Immature natural killer cell (primary cell): ENCODE measurements around the gene MED13L. TPM values are rescaled to one million over a fixed set of nuclear protein-coding genes. Genes with fewer than 3 reads are reported as not detected.

ENCODE experiments used
- DNase-seq, 3 donors: peaks; one replicate each; pipeline ENCODE4 v3.0.0; 2022; ENCODE audit warnings: mixed read lengths in 1 of 3
- H3K27ac Mint-ChIP-seq, 6 donors: one replicate each; pipeline ENCODE4 v1.8.0; 2020; ENCODE audit warnings: mixed read lengths in 6 of 6, mild to moderate bottlenecking in 5 of 6, inconsistent platforms in 4 of 6, moderate library complexity in 3 of 6
- H3K27me3 Mint-ChIP-seq, 3 donors: one replicate each; pipeline ENCODE4 v1.8.0; 2020 to 2021; ENCODE audit warnings: low read depth in 3 of 3, mild to moderate bottlenecking in 3 of 3, mixed read lengths in 3 of 3, moderate library complexity in 3 of 3, inconsistent platforms in 1 of 3
- H3K36me3 Mint-ChIP-seq, 3 donors: one replicate each; pipeline ENCODE4 v1.8.0; 2020; ENCODE audit warnings: mixed read lengths in 3 of 3, inconsistent platforms in 2 of 3, mild to moderate bottlenecking in 2 of 3
- H3K4me1 Mint-ChIP-seq, 2 donors: one replicate each; pipeline ENCODE4 v1.8.0; 2020; ENCODE audit warnings: inconsistent platforms in 2 of 2, mild to moderate bottlenecking in 2 of 2, mixed read lengths in 2 of 2, moderate library complexity in 1 of 2
- H3K4me3 Mint-ChIP-seq, 5 donors: one replicate each; pipeline ENCODE4 v1.8.0; 2020; ENCODE audit warnings: mild to moderate bottlenecking in 5 of 5, mixed read lengths in 5 of 5, inconsistent platforms in 3 of 5, moderate library complexity in 3 of 5
- H3K9me3 Mint-ChIP-seq, 6 donors: one replicate each; pipeline ENCODE4 v1.8.0; 2020; ENCODE audit warnings: mild to moderate bottlenecking in 6 of 6, mixed read lengths in 6 of 6, inconsistent platforms in 4 of 6, moderate library complexity in 3 of 6
- polyA plus RNA-seq, 3 donors: library from polyadenylated mRNA; unstranded; fragments of 300-500 nt; fragmentation: Illumina TruSeq; gene quantifications; one replicate each; pipeline ENCODE4 v1.2.3, GENCODE V29; 2021

The MED13L gene
- polyA plus RNA-seq, 3 donors from 2014 or later, result 2.3 to 10.3 (median 4.9) TPM

- H3K27me3 Mint-ChIP-seq, result peaks cover 0 to 3% (median 0%) of the 10 kb centered on the region in 3 donors
- H3K27ac Mint-ChIP-seq, result no peak overlapping the region
- peaks cover 31 to 68% (median 42%) of the 10 kb centered on the region in 3 donors for H3K36me3 Mint-ChIP-seq
- H3K4me1 Mint-ChIP-seq, result peaks cover under 1 to 6% of the 10 kb centered on the region in 2 donors
- no peak overlapping the region for H3K4me3 Mint-ChIP-seq
- DNase-seq, result no peak
- no peaks in the 10 kb centered on the region for H3K9me3 Mint-ChIP-seq
Observed at GRCh38 chr12:115966376-115966775, 311.1 kb downstream of the MED13L start.

DNA sequence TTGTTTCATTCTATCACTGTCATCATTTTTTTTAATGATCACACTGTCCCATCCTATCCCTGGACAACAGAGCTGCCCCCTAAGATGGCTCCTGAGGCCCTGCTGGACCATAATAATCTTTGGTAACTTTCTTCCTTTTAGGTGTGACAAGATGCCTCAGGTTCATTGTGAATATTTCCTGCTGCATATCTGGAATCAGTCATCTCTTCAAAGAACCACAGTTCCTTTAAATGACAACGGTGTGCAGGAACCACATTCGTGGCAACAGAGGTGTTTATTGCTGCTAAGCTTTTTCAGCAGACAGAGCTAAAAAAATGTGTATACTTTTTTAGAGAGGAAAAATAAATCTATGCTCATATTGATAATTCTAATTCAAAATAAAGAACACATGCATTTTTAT is 312.9 kb downstream of the MED13L start:
- Mint-ChIP-seq H3K4me1 (peaks cover 9 to 19% of the 10 kb centered on the region in 2 donors), H3K27ac (peak overlapping the region in 4 of 6 donors; percentile 53 to 66 (median 60)), H3K27me3 (peaks cover 0 to 3% (median 0%) of the 10 kb centered on the region in 3 donors), H3K9me3 (no peaks in the 10 kb centered on the region), H3K4me3 (no peak overlapping the region), H3K36me3 (peaks cover 32 to 67% (median 44%) of the 10 kb centered on the region in 3 donors)
- DNase-seq, result no peak

GRCh38 chr12:115964214-115964613 is 313.3 kb downstream of the MED13L start:
- peak overlapping the region in 3 of 6 donors; percentile 53 to 65 (median 56) for H3K27ac Mint-ChIP-seq
- H3K27me3 Mint-ChIP-seq, result peaks cover 0 to 5% (median 0%) of the 10 kb centered on the region in 3 donors
- H3K9me3 Mint-ChIP-seq, result no peaks in the 10 kb centered on the region
- H3K4me1 Mint-ChIP-seq, result peaks cover 9 to 19% of the 10 kb centered on the region in 2 donors
- no peak for DNase-seq
- H3K4me3 Mint-ChIP-seq, result no peak overlapping the region
- H3K36me3 Mint-ChIP-seq, result peaks cover 35 to 68% (median 47%) of the 10 kb centered on the region in 3 donors

DNA sequence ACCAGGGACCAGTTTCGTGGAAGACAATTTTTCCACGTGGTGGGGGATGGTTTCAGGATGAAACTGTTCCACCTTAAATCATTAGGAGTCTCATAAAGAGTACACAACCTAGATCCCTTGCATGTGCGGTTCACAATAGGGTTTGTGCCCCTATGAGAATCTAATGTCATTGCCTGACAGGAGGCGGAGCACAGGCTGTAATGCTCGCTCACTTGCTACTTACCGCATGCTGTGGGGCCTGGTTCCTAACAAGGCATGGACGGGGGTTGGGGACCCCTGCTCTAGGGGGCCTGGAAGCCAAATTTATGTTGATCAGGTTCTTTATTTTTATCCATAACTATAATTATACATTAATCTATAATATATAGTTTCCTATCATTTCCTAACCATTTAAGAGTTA is 315.3 kb downstream of the MED13L start:
- Mint-ChIP-seq H3K27me3 (peaks cover 0 to 4% (median 0%) of the 10 kb centered on the region in 3 donors), H3K9me3 (no peaks in the 10 kb centered on the region), H3K4me1 (peaks cover 9 to 17% of the 10 kb centered on the region in 2 donors), H3K4me3 (no peak overlapping the region), H3K36me3 (peaks cover 31 to 66% (median 43%) of the 10 kb centered on the region in 3 donors), H3K27ac (no peak overlapping the region)
- no peak for DNase-seq

GRCh38 chr12:115960868-115961802 is 316.4 kb downstream of the MED13L start:
- peak overlapping the region in 3 of 6 donors; percentile 17 to 45 (median 37) for H3K27ac Mint-ChIP-seq
- H3K4me3 Mint-ChIP-seq, result no peak overlapping the region
- no peaks in the 10 kb centered on the region for H3K9me3 Mint-ChIP-seq
- peaks cover 29 to 58% (median 41%) of the 10 kb centered on the region in 3 donors for H3K36me3 Mint-ChIP-seq
- DNase-seq, result peak; percentile 9 to 13 (median 9)
- H3K4me1 Mint-ChIP-seq, result peaks cover 9 to 15% of the 10 kb centered on the region in 2 donors
- peaks cover 0 to 3% (median 0%) of the 10 kb centered on the region in 3 donors for H3K27me3 Mint-ChIP-seq

- H3K4me1 Mint-ChIP-seq, result peaks cover 9 to 15% of the 10 kb centered on the region in 2 donors
- H3K27me3 Mint-ChIP-seq, result peaks cover 0 to 2% (median 0%) of the 10 kb centered on the region in 3 donors
- no peaks in the 10 kb centered on the region for H3K9me3 Mint-ChIP-seq
- no peak overlapping the region for H3K4me3 Mint-ChIP-seq
- peak overlapping the region in 2 of 6 donors; percentile 40 to 57 for H3K27ac Mint-ChIP-seq
- H3K36me3 Mint-ChIP-seq, result peaks cover 17 to 34% (median 17%) of the 10 kb centered on the region in 3 donors
- DNase-seq, result no peak
Observed at GRCh38 chr12:115957686-115958290, 319.7 kb downstream of the MED13L start.

DNA sequence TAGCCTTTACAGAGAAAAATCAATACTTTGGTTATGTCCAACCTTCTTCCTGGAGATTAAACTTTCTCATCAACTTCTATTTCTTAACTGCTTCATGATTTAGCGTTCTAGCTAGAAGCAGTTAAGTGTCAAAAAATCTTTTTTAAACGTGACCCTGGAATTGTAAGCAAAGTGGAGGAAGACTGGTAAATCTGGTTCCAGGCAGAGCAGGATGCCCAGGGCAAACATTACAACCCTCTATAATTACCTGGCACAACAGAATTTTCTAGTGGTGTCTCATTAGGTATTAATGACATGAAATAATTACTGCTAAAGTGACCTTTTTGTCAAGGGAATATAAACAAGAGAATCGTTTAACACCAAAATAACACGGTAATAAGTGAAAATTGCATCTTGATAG is 320.8 kb downstream of the MED13L start:
- Mint-ChIP-seq H3K4me3 (no peak overlapping the region), H3K4me1 (peaks cover 9 to 15% of the 10 kb centered on the region in 2 donors), H3K36me3 (peaks cover 13 to 30% (median 13%) of the 10 kb centered on the region in 3 donors), H3K27ac (no peak overlapping the region), H3K27me3 (peaks cover 0 to 2% (median 0%) of the 10 kb centered on the region in 3 donors), H3K9me3 (no peaks in the 10 kb centered on the region)
- no peak for DNase-seq

GRCh38 chr12:115956236-115956635 is 321.3 kb downstream of the MED13L start:
- Mint-ChIP-seq H3K4me3 (no peak overlapping the region), H3K27me3 (peaks cover 0 to 5% (median 3%) of the 10 kb centered on the region in 3 donors), H3K9me3 (no peaks in the 10 kb centered on the region), H3K27ac (peak overlapping the region in 1 of 6 donors; percentile 24), H3K4me1 (peaks cover 7 to 12% of the 10 kb centered on the region in 2 donors), H3K36me3 (peaks cover 13 to 30% (median 13%) of the 10 kb centered on the region in 3 donors)
- no peak for DNase-seq

DNA sequence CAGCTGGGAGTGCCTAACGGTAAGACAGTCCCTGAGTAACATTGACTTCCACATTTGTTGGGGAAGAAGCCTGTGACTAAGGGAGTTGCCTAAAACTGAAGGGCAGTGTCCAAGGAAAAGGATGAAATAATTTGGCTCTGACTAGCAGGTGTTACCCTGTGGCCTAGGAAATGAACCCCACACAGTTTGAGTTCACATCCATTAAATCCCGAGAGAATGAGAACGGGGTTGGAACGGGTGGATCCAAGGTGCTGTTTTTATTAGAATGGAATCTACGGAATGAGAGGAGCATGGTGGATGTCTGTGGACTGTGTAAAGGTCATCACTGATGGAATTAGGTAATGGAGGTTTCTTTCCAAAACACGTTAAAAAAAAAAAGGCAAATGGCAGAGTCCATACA is 324.0 kb downstream of the MED13L start:
- peaks cover 3 to 7% (median 6%) of the 10 kb centered on the region in 3 donors for H3K27me3 Mint-ChIP-seq
- H3K4me1 Mint-ChIP-seq, result no peaks in the 10 kb centered on the region
- no peak for DNase-seq
- no peak overlapping the region for H3K4me3 Mint-ChIP-seq
- H3K9me3 Mint-ChIP-seq, result no peaks in the 10 kb centered on the region
- peaks cover 0 to 24% (median 17%) of the 10 kb centered on the region in 3 donors for H3K36me3 Mint-ChIP-seq
- peak overlapping the region in 1 of 6 donors; percentile 43 for H3K27ac Mint-ChIP-seq

GRCh38 chr12:115953031-115953430 is 324.5 kb downstream of the MED13L start:
- no peaks in the 10 kb centered on the region for H3K4me1 Mint-ChIP-seq

DNA sequence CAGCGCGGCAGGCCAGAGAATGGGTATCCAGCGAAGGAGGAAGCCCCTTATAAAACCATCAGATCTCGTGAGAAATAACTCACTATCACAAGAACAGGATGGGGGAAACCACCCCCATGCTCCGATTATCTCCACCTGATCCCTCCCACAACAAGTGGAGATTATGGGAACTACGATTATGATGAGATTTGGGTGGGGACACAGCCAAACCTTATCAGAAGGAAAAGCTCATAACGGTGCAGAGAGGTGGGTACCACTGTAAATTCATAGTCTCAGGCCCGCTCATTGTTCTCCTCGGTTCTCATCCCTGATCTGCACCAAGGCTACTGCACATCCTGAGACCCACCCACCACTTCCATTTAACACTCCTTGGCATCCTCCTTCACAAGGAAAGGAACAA is 326.5 kb downstream of the MED13L start:
- Mint-ChIP-seq H3K9me3 (no peaks in the 10 kb centered on the region), H3K4me1 (no peaks in the 10 kb centered on the region), H3K27ac (no peak overlapping the region), H3K27me3 (peaks cover 4 to 10% (median 6%) of the 10 kb centered on the region in 3 donors), H3K36me3 (peaks cover 0 to 20% (median 15%) of the 10 kb centered on the region in 3 donors), H3K4me3 (no peak overlapping the region)
- no peak for DNase-seq

More at GRCh38 chr12:115953031-115953430, 324.5 kb downstream of the MED13L start:
- Mint-ChIP-seq H3K9me3 (no peaks in the 10 kb centered on the region), H3K4me3 (no peak overlapping the region), H3K27ac (no peak overlapping the region), H3K27me3 (peaks cover 3 to 10% (median 6%) of the 10 kb centered on the region in 3 donors), H3K36me3 (peaks cover 0 to 21% (median 20%) of the 10 kb centered on the region in 3 donors)
- DNase-seq, result no peak

DNA sequence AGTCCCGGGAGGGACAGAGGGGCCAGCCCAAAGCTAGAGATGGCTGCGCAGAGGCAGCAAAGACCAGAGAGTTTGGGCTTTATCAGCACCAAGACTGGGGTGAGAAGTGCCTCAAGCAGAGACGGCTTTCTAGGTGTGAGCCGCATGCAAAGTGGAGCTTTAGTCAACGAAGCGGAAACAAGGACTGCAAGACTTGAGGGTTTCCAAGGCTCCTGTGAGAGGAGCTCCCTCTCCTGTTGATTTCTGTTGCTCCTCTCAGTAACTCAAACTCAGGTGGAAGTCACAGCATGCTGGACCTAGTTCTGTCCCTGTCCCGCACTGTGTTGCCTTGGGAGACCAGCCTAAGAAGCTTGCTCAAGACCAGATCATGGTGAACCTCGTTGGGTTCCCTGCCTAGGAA is 327.8 kb downstream of the MED13L start:
- H3K9me3 Mint-ChIP-seq, result no peaks in the 10 kb centered on the region
- H3K36me3 Mint-ChIP-seq, result peaks cover 0 to 20% (median 15%) of the 10 kb centered on the region in 3 donors
- DNase-seq, result no peak
- no peak overlapping the region for H3K27ac Mint-ChIP-seq
- H3K27me3 Mint-ChIP-seq, result peaks cover 6 to 14% (median 6%) of the 10 kb centered on the region in 3 donors
- no peak overlapping the region for H3K4me3 Mint-ChIP-seq
- no peaks in the 10 kb centered on the region for H3K4me1 Mint-ChIP-seq

DNA sequence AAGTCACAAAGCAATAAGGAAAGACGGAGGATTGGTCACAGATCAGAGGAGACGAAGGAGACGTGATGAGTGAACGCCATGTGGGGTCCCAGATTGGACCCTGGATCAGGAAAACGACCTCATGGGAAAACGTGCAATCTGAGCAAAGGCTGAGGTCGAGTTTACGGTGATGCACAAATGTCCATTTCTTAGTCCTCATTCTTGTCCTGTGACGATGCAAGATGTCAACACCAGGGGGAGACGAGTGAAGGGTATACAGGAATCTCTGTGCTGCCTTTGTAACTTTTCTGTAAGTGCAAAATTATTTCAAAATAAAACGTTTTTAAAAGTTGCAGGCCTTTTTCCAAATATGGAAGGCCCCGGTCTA is 329.8 kb downstream of the MED13L start:
- no peak for DNase-seq
- no peak overlapping the region for H3K4me3 Mint-ChIP-seq
- H3K4me1 Mint-ChIP-seq, result no peaks in the 10 kb centered on the region
- H3K36me3 Mint-ChIP-seq, result peaks cover 0 to 20% (median 15%) of the 10 kb centered on the region in 3 donors
- H3K27ac Mint-ChIP-seq, result no peak overlapping the region
- H3K27me3 Mint-ChIP-seq, result peaks cover 6 to 20% (median 12%) of the 10 kb centered on the region in 3 donors
- no peaks in the 10 kb centered on the region for H3K9me3 Mint-ChIP-seq
